DOHH2 (cell line): Measurements from ENCODE around the gene C16orf90.

Source experiments
- CTCF ChIP-seq: fragments of 200-600 bp; sonication (generic); IDR thresholded peaks from one replicate; pipeline ENCODE4 v1.5.1; 2014; ENCODE audit warnings: antibody characterized with exemption, mild to moderate bottlenecking, low read depth, low read length; ENCODE audit not compliant: poor library complexity, severe bottlenecking
- EZH2phosphoT487 ChIP-seq: fragments of 200-600 bp; sonication (generic); IDR thresholded peaks from 2 replicates; pipeline ENCODE4 v1.6.1; 2017; ENCODE audit warnings: borderline replicate concordance, mild to moderate bottlenecking, antibody characterized with exemption, low read length, moderate library complexity, mixed read lengths

- no peak for TF ChIP-seq CTCF
- TF ChIP-seq EZH2phosphoT487, result no peak
Observed at GRCh38 chr16:3525951-3526350, 30.7 kb upstream of the C16orf90 start.
